Subcutaneous adipose tissue (tissue), 4 donors: Measurements from ENCODE around the gene CREB1. TPM values are rescaled to one million over a fixed set of nuclear protein-coding genes. Genes with fewer than 3 reads are reported as not detected.

Experiments used
- CTCF ChIP-seq: fragments of 450-650 bp; IDR thresholded peaks from one replicate; pipeline ENCODE4 v1.5.1; 2016; ENCODE audit warnings: low read depth, mild to moderate bottlenecking, control low read depth, antibody characterized with exemption, moderate library complexity
- total RNA-seq, 4 donors: library from RNA; depleted of rRNA; stranded (reverse); fragments of >200 nt; gene quantifications; one replicate each; pipeline ENCODE4 v1.1.0, GENCODE V29; 2016

Gene CREB1
- total RNA-seq, 4 donors from 2014 or later: 39.4 to 75.5 (median 54.0) TPM

GRCh38 chr2:207543272-207543671 lies 13.5 kb downstream of the CREB1 start:
- TF ChIP-seq CTCF: no peak

- no peak for TF ChIP-seq CTCF
Observed at GRCh38 chr2:207546822-207547221, 17.1 kb downstream of the CREB1 start.

- no peak for TF ChIP-seq CTCF
Observed at GRCh38 chr2:207549145-207549544, 19.4 kb downstream of the CREB1 start.

- no peak for TF ChIP-seq CTCF
Observed at GRCh38 chr2:207558079-207558491, 28.3 kb downstream of the CREB1 start.

GRCh38 chr2:207561386-207562080 lies 31.8 kb downstream of the CREB1 start:
- no peak for TF ChIP-seq CTCF

GRCh38 chr2:207565736-207566500 lies 36.2 kb downstream of the CREB1 start:
- TF ChIP-seq CTCF: no peak

- TF ChIP-seq CTCF: no peak
Observed at GRCh38 chr2:207567671-207568070, 37.9 kb downstream of the CREB1 start.
